Dermis microvascular lymphatic vessel endothelial cell (primary cell): ENCODE results near the gene GALNT18. TPM values are rescaled to one million over a fixed set of nuclear protein-coding genes. Genes with fewer than 3 reads are reported as not detected.
A peak's percentile ranks its signal among the peaks of the same experiment; 100 is the strongest.

ENCODE experiments used
- DNase-seq, 2 donors: peaks; one replicate each; pipeline versions ENCODE4 v3.0.0 to v3.0.0-alpha.2; 2010; ENCODE audit warnings: low read depth in 2 of 2
- total RNA-seq: library from RNA; depleted of rRNA; stranded (reverse); fragments of >200 nt; gene quantifications from 2 replicates; pipeline ENCODE4 v1.2.1, GENCODE V29; 2014

The GALNT18 gene
- total RNA-seq, 1 donor from 2014 or later, result 81.3 TPM

- DNase-seq, result no peak
These were observed 33.6 kb downstream of the GALNT18 start for GRCh38 chr11:11588243-11588642.

DNA sequence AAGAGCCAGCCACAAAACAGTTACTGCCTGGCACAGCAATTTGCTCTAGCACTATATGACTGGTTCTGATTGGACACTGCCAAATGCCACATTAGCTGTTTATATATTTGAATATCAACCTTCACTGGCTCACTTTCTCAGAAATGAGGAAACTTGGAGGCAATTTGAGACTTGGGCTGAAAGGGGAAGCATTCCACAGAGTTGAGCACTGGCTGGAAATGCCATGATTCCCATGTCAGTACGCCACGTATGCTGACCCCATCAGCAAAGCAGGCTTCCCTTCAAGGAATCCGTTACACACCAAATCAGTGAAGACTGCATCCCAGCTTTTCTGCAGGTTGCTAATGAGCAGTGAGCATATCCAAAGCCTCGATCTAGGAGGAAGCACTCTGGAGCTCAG, 34.7 kb downstream of the GALNT18 start:
- no peak for DNase-seq

GRCh38 chr11:11586465-11586864, 35.3 kb downstream of the GALNT18 start:
- DNase-seq, result no peak

DNA sequence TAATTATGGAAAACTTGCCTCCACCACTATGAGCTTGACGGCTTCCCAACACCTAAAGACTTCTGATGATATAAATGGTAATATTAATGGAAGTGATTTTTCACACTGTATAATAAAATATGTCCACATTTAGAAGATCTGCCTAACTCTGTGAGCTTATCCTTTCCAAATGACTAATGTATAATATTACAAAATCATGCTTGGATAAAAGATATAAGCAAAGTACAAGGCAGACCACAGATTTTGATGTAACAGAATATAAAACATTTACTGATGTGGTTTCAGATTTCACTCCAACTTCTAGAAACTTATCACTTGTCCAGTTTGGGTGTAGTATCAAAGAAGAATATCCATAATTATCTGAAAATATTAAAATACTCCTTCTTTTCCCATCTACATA, 36.9 kb downstream of the GALNT18 start:
- no peak for DNase-seq

- no peak for DNase-seq
These were observed 37.3 kb downstream of the GALNT18 start for GRCh38 chr11:11584530-11584810.

DNA sequence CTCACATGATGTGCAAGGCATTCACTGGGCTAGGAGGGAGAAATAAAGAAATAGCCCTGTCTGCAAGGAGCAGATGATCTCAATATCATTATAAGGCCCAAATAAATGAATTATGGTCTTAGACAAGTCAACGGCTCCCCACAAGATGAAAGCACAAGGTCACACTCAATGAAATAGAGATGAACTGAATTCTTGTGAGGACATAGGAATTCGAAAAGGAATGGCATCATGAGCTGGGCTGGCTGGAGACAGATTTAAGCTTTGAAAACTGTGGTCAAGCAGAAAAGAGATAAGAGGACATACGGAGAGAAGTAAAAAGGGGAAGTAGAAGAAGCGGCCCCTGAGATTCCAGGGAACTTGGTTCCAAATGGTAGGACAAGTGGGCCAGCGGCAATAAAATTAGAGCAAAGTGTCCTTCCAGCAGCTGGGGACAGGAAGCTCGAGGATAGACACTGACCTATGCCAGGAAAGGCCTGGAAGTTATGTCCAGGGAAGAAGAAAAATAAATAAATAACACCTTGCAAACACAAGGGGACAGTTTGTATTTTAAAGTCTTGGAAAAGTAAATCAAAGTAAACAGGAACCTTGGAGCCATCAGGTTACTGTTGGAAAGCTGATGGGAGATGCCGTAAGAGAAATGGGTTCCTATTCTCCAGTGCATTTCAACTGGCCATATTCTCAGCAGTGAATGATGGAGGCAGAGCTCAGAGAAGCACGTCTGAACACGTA, 37.8 kb downstream of the GALNT18 start:
- DNase-seq, result no peak

- peak; percentile 50 to 83 for DNase-seq
These were observed 39.6 kb downstream of the GALNT18 start for GRCh38 chr11:11582011-11582701.

GRCh38 chr11:11581481-11581880, 40.3 kb downstream of the GALNT18 start:
- no peak for DNase-seq

DNA sequence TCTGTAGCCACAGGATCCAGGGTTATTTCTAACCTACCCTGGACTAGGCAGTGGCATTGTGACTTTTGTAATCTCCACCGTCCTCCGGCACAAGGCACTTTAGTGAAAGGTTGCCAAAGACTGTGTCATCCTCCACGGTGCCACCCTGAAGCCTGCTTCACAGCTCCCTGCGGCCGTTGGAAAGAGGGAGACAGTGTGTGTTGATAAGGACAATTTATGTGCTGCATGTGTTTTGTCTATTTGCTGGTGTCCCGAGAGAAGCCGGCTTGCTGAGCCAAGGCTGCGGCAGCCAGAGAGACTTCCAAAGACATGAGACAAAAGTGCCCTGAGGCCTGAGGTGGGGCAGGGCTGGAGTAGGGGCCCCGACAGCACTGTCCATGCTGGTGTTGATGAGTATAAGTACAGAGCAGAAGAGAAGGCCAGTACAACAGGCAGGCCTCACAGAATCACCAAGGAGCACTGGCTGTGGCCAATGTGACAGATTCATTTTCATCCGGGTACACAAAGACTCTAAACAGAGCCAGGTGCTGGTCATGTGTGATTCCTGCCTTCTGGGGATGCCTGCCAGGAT, 40.9 kb downstream of the GALNT18 start:
- no peak for DNase-seq

DNA sequence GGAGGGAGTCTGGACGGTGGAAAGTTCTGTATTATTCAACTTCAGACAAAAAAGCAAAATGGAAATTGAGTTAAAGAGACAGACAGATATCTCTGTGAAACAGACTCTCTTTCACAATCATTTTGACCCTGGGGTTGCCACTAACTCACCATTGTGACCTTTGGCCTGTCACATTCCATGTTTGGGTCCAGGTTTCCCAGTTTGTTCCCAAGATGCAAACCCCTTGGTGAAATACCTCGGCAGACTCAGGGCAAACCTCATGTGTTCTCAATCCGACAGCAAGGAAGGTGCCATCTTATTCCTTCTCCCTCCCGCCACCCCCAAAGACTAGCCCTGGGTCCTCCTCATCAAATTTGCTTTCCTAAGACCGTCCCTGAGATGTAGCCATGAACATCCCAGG, 41.8 kb downstream of the GALNT18 start:
- no peak for DNase-seq

- DNase-seq, result no peak
These were observed 42.5 kb downstream of the GALNT18 start for GRCh38 chr11:11579012-11579988.

- no peak for DNase-seq
These were observed 43.6 kb downstream of the GALNT18 start for GRCh38 chr11:11577932-11578911.

DNA sequence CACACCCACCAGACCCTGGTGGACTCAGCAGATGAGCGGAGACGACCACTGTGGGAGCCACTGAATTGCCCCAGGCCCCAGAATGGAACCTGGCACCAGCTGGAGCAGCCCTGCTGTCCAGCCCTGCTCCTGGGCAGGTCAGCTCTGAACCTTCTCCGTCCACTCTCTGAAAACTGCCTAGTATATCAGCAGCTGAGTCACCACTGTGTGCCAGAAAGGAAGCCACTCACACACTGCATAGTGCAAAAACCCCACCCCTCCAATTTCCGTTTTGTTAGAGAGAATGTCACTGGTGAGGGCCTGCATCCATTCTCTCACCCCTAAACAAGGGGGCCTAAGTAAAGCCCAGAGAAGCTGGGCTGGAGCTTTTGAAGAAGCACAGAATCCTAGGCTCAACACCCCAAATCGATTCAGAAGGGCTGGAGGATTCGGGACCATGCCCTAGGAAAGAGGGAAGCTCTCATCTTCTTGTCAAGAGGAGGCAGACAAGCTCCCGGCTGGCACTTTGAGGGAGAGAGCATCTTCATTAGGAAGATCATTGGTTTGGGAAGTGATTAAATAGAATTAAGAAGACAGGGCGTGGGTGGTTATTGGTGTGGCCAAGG, 44.5 kb downstream of the GALNT18 start:
- peak; percentile 66 to 82 for DNase-seq

DNA sequence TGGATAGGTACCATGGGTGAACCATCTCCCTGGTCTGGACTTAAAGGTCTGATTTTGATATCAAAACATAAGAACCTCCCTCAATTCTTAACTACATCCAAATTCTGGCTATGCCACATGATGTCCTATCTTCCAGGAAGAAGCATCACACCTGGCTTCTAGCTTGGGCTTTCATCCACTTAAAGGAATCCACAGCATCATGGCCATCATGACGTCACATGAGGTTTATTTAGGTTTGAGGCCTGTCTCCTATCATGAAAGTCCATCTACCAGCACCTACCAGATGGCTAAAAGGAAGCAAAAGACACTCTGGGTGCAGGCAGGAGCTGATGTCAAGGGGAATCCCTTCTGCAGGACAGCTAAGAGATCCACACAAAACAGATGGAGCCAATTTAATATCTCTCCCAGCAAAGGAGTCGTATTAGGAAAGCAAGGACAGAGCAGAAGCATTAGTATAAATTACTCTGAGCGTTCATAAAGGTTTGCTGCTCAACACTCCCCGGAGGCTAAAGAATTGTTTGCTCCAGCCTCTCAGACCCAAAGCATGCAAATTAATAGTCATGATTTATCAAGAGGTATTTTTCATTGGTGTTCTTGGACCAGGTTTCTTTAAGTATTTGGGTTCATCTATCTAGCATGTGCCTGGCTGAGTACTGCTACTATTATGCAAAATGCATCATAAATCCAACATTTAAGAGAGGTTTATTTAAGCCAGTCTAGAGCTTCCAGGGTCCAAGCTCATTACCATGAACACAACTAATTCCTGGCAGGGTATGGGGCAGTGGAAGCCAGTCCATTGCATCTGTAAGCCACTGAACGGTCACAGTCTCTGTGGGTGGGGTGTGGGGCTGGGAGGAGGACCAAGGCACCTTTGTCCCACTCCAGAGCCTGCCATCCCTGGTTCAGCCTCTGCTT, 47.2 kb downstream of the GALNT18 start:
- DNase-seq, result no peak

- DNase-seq, result no peak
These were observed 49.4 kb downstream of the GALNT18 start for GRCh38 chr11:11572386-11572785.

- DNase-seq, result no peak
These were observed 49.9 kb downstream of the GALNT18 start for GRCh38 chr11:11571893-11572292.

DNA sequence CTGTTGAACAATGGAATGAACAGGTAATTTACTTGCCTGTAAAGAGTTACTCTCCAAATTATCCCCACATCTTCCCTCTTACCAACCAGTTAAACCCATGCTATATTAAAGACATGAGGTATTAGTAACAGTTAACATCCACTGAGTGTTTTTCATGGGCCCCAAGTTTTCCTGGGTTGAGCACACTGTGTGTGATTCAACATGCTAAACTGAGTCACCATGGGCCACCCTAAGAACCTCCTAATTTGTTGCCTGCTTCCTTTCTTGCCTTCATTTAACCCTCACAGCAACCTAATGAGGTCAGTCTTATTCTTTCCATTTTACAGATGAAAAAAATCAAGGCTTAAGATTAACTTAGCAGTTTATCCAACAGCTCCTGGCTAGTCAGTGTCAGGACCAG, 51.0 kb downstream of the GALNT18 start:
- no peak for DNase-seq

DNA sequence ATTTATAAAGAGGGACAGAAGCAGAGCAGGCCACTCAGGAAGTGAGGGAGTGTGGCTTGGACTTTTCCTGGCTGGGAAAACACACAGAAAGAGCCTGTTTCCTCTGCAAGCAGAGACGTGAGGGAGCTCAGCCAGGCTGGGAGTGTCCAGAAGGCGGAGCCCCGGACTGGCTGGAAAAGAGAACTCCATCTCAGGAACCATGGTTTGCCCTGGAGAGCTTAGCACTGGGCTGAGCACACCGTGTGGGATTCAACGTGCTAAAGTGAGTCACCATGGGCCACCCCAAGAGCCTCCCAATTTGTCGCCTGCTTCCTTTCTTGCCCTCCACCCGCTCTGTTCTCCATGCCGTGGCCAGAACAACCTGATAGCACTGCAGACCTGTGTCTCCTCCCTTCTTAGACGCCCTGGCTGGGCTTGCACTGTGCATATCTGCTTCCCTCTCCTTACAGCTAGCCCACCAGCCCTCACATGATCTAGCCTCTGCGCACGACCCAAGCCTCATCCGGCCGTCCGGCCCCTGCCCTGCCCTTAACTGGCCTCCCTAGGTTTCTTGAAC, 51.8 kb downstream of the GALNT18 start:
- DNase-seq, result peak; percentile 69 to 80
